A549 treated with CpdA at 1 μM for 4 hours (cell line): ENCODE results near the gene CA10. TPM values are rescaled to one million over a fixed set of nuclear protein-coding genes. Genes with fewer than 3 reads are reported as not detected.

Source experiments
- total RNA-seq: library from RNA; stranded (reverse); fragments of 200-300 nt; extraction: Qiagen RNA extraction; gene quantifications from 5 replicates; pipeline ENCODE4 v1.2.3, GENCODE V29; 2022; ENCODE audit warnings: low read depth

CA10 gene
- not detected in 5 replicates for total RNA-seq

DNA sequence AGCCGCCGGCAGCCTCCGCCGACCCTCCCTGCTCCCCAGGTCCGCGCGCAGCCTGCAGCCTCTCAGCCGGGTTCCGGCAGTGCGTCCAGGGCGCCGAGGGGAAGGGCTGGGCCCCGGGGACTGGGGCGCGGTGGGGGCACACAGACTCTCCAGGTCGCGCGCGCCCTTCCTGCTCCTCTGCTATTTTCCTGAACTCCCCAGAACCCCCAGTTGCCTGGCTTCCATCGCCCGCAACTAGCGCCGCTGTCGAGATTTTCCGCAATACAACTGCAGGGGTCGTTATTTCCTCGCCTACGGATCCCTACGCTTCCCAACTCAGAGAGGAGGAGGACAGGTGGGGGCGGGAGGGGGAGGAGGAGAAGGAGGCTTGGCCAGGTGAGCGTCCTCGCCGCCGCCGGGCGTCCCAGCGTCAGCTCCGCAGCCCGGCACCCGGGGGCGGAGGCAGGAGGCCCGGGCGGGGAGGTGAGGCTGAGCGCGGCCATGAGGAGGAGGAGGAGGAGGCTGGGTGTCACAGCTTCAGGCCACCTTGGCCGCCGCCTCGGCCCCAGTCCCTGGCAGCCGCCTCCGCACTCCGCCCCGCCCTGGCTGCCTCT is at the start of gene CA10:
CA10 (minus strand) TSS at position 265 of the 593 bp plus-strand sequence.

